ENCODE results near the gene ITPK1.

- TF ChIP-seq CTCF (conservative IDR thresholded peaks at IDR 0.05) = no peak
- TF ChIP-seq ZFX (IDR thresholded peaks at IDR 0.05) = no peak
Measured at GRCh38 chr14:93003945-93004698, 111.6 kb downstream of the ITPK1 start.
